HG03045 (cell line): ENCODE measurements around the gene FBXO30.
A peak's percentile ranks its signal among the peaks of the same experiment; 100 is the strongest.

Experiments used
- ATAC-seq: cut with Tn5 transposase; IDR thresholded peaks from one replicate; pipeline ENCODE4 v1.9.1; 2021; ENCODE audit warnings: mild to moderate bottlenecking, moderate library complexity; ENCODE audit not compliant: unreplicated experiment

Gene FBXO30

DNA sequence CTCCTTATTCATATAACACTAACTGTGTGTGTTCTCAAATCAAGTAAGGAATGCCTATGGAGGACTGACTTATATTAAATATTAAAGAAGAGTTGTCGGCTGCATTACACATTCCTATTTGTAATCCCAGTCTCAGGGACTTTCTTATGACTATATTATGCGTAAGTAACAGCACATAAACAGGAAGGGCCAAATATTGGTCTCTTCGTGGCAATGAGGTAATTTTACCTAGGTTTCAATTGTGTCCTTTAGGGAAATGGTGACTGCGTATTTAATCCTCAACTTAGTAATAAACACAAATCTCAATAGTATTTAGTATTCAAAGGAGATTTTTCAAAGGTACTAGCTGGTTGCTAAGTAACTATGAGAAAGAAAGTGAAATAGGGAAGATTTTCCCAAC, 56.5 kb downstream of the FBXO30 start:
- no peak for ATAC-seq

DNA sequence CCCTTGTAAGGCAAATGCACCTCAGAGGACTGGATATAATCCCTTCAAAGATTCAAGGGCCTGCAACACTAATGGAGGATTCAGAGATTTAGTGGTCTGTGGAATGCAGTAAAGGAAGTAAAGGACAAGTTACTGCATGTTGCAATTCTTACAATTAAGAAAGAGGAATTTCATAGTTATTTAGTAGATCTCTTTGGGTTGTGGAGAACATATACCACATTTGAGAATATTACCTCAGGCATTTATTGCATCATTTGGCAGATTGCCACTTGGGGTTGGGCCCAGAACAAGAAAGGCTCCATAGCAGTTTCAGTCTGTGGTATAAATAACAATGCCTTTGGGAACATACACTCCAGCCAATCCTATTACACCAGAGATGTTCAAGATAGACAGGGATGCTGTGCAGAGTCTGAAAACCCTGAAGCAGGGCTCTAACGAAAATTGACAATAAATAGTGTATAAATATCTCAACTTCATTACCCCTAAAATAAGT, 58.4 kb downstream of the FBXO30 start:
- ATAC-seq, result no peak

DNA sequence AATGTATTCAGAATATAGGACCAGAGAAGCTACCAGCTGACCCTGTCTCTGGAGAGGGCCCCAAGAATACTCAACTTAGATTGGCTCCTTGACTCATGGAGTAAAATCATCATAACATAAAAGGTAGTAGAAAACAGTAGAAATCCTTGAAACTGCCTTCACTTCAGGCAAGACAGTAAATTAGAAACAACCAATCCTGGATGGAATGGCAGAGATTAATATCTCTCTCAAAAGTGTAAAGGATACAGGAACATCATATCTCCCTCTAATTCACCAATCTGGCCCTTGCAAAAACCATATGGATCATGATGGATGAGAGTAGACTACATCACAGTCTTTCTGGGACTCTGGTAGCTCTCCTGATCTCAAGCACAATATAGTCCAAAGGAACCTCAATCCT, 58.9 kb downstream of the FBXO30 start:
- no peak for ATAC-seq

DNA sequence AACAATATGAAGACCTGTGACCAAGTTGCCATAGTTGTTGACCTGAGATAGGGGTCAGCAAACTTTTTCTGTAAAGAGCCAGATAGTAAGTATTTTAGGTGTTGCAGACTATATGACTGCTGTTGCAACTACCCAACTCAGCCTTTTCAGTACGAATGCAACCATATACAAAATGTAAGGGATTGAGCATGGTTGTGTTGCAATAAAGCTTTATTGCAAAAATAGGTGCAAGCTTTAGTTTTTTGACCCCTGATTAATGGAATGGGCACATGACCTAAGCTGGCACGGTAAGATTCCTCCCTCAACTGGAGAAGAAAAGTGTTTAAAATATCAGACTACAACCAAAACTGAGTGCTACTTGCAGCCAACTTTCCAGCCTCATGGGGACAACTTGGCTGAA, 62.0 kb downstream of the FBXO30 start:
- ATAC-seq, result no peak

DNA sequence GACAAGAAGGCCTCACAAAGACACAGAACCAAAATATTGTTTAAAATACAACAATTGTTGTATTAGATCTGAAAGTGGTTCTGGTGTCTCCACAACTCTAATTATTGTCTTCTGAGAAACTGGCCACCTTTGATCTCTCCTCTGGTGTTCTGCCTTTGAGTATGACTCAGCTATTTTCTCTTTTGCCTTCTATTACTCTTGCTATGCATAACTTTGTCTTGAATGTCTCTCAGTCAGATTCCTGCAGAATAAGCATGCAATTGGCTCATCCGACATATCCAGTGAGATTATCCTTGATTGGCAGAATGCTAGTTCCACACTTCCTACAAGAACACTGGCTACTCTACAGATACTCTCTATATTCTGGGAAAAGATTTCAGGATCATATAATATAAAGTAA, 65.0 kb downstream of the FBXO30 start:
- ATAC-seq, result peak; percentile 71

DNA sequence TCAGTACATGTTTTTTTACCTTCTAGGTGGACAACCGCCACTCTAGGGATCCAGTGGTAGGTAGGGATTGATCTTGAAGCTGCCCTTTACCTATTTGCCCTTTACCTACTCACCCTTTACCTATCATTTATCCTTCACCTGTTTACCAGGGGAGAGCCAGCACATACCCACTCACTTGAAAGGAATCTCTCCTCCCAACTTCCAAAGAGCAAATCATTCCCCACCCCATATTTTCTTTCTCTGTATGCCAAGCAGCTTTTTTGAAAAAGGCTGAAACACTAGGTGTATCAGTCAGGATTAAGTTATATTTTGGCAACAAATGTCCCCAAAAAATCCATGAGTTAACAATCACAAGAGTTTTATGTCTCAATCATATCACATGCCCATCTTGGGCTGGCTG, 68.7 kb downstream of the FBXO30 start:
- no peak for ATAC-seq

DNA sequence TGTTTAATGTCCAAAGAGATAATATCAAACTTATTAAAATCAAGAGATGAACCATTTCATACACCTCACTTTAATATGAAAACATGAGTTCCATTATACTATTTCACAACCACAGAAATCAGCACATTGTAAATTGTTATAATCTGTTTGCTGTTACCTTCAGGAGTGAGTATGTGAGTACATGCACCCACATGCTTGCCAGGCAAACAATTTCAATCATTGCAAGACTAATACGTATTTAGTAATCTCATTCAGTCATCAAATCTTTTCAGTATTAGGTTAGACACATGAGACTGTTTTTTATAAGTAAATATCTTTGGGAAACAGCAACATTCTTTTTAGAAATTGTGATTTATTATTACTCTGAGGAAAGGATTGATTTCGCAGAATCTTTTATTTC, 70.0 kb downstream of the FBXO30 start:
- no peak for ATAC-seq
